Pancreas (tissue), 10 donors: Measurements from ENCODE around the gene PYDC1. TPM values are rescaled to one million over a fixed set of nuclear protein-coding genes. Genes with fewer than 3 reads are reported as not detected.

ENCODE experiments used
- ATAC-seq, 4 donors: fragments of 200-7000 bp; cut with Tn5 transposase; one replicate each; pipeline versions ENCODE4 v1.8.0 to v1.9.1; 2020; ENCODE audit warnings: mild to moderate bottlenecking in 4 of 4, moderate library complexity in 4 of 4
- DNase-seq, 6 donors: peaks; one replicate each; pipeline ENCODE4 v3.0.0-alpha.2; 2020
- FAIRE-seq: peaks from 2 replicates; lab custom pipeline; 2012; peaks lifted over from hg19 to GRCh38; lab: Jason Lieb, UNC
- H3K27ac ChIP-seq, 4 donors: fragments of 200-600 bp; sonication (generic); 1 replicate in 3 of 4; 2 replicates in 1 of 4; pipeline versions ENCODE4 v1.5.0 to v1.8.0; 2020
- H3K27me3 ChIP-seq, 4 donors: fragments of 200-600 bp; one replicate each; pipeline ENCODE4 v1.8.0; 2021
- H3K36me3 ChIP-seq, 3 donors: fragments of 200-600 bp; sonication (generic) in 1 of 3; one replicate each; pipeline versions ENCODE4 v1.5.0 to v1.8.0; 2020 to 2021
- H3K4me1 ChIP-seq, 3 donors: fragments of 200-600 bp; one replicate each; pipeline ENCODE4 v1.8.0; 2021
- H3K4me3 ChIP-seq, 4 donors: fragments of 200-600 bp; sonication (generic) in 2 of 4; one replicate each; pipeline versions ENCODE4 v1.5.0 to v1.8.0; 2020 to 2021
- H3K9me3 ChIP-seq, 4 donors: fragments of 200-600 bp; one replicate each; pipeline ENCODE4 v1.8.0; 2021
- WGBS, 2 donors: extraction: QIAGEN DNeasy Blood & Tissue Kit; methylation state at CpG; one replicate each; pipeline ENCODE4 v1.1.7; 2013; 5-methylcytosine and 5-hydroxymethylcytosine counted together
- intact Hi-C, 3 donors: fragments of 100-400 bp; cut with DNase I; formaldehyde crosslinking; loops; one replicate each; pipeline versions ENCODE4 v1.11.1 to v1.14.2; 2022
- polyA plus RNA-seq, 2 donors: library from polyadenylated mRNA; stranded (reverse); fragments of 200-250 nt; gene quantifications; one replicate each; pipeline ENCODE4 v1.2.3, GENCODE V29; 2013
- total RNA-seq, 6 donors: library from RNA; stranded (reverse); fragmentation: NEBNext Ultra II Directional in 4 of 6; extraction: Animal tissue kit (Norgen Biotek cat#: 25700) in 4 of 6; gene quantifications; one replicate each; pipeline versions ENCODE4 v1.2.1 to v1.2.4, GENCODE V29; 2021 to 2023
- TF ChIP-seq, protein P1 (sequence below), 4 donors: fragments of 200-600 bp; sonication (generic) in 3 of 4; IDR thresholded peaks; one replicate each; pipeline versions ENCODE4 v1.5.0 to v1.8.0; 2021; ENCODE audit warnings: antibody characterized with exemption in 4 of 4
- donor health status: healthy with polysubstance abuse.
- donor health status: DM: no; HTN: no; CAD: no; lungs with moderate emphysema.
- donor health status: DM: no; HTN: no; CAD: no.
- donor health status: control.
- donor health status: control.
- donor health status: Bipolar disorder and iron deficiency.
- donor health status: DM: yes; HTN: yes; CAD: no.
- donor health status: DM: no; HTN: no; CAD: no.
- donor health status: DM: no; HTN: no; CAD: no.
- donor health status: DM: yes; HTN: yes; CAD: no.

The PYDC1 gene
- total and polyA plus RNA-seq, 8 donors, result not detected

DNA sequence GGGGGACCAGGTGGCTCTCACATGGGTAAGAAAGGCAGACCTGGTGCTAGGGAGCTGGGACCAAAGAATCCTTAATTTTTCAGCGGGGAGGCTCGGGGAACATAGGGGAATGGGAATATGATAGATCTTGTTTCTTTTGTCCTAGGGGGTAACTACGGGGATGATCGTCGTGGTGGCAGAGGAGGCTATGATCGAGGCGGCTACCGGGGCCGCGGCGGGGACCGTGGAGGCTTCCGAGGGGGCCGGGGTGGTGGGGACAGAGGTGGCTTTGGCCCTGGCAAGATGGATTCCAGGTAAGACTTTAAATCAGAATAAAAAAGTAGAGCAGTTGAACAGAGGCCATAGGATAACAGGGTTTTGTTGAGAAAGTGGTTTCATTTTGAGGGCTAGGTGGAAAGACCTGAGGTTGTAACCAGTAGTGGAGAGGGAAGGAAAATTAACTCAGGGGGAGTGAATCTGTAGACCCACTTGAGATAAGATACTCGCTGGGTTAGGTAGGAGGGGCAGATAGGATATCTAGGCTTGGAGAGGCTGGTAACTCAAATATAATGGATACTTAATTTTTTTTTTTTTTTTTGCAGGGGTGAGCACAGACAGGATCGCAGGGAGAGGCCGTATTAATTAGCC lies 26.0 kb downstream of the PYDC1 start:
- no peak overlapping the region for H3K4me3 ChIP-seq
- intact Hi-C loops, result no loop called here
- H3K9me3 ChIP-seq, result no peaks in the 10 kb centered on the region
- ATAC-seq (no peak), DNase-seq (no peak), FAIRE-seq (no peak)
- TF ChIP-seq, protein P1, sequence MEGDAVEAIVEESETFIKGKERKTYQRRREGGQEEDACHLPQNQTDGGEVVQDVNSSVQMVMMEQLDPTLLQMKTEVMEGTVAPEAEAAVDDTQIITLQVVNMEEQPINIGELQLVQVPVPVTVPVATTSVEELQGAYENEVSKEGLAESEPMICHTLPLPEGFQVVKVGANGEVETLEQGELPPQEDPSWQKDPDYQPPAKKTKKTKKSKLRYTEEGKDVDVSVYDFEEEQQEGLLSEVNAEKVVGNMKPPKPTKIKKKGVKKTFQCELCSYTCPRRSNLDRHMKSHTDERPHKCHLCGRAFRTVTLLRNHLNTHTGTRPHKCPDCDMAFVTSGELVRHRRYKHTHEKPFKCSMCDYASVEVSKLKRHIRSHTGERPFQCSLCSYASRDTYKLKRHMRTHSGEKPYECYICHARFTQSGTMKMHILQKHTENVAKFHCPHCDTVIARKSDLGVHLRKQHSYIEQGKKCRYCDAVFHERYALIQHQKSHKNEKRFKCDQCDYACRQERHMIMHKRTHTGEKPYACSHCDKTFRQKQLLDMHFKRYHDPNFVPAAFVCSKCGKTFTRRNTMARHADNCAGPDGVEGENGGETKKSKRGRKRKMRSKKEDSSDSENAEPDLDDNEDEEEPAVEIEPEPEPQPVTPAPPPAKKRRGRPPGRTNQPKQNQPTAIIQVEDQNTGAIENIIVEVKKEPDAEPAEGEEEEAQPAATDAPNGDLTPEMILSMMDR (IDR thresholded peaks at IDR 0.05), result no peak
- 93 to 94% methylated on average over 17 of the region's 17 CpGs for WGBS, 2 donors
- H3K36me3 ChIP-seq, result peaks cover 22 to 85% (median 81%) of the 10 kb centered on the region in 3 donors
- H3K4me1 ChIP-seq, result no peaks in the 10 kb centered on the region
- no peaks in the 10 kb centered on the region for H3K27me3 ChIP-seq
- H3K27ac ChIP-seq, result no peak overlapping the region

DNA sequence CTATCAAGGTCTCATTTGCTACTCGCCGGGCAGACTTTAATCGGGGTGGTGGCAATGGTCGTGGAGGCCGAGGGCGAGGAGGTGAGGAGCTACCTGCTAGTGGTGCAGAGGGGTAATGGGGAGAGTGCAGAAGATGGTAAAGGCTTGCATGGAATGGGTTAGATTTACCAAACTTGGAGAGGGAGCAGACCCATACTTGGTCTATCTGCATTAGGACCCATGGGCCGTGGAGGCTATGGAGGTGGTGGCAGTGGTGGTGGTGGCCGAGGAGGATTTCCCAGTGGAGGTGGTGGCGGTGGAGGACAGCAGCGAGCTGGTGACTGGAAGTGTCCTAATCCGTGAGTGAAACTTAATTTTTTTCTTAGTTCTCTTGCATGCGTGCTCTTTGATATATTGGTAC lies 26.9 kb downstream of the PYDC1 start:
- intact Hi-C loops, result no loop called here
- no peaks in the 10 kb centered on the region for H3K9me3 ChIP-seq
- DNase-seq, result no peak
- no peak overlapping the region for H3K4me3 ChIP-seq
- no peak for FAIRE-seq
- no peaks in the 10 kb centered on the region for H3K27me3 ChIP-seq
- WGBS, 2 donors, result 92 to 98% methylated on average over 12 of the region's 12 CpGs
- H3K36me3 ChIP-seq, result peaks cover 22 to 88% (median 82%) of the 10 kb centered on the region in 3 donors
- TF ChIP-seq, protein P1 (IDR thresholded peaks at IDR 0.05), result no peak
- no peak overlapping the region for H3K27ac ChIP-seq
- no peaks in the 10 kb centered on the region for H3K4me1 ChIP-seq
- no peak for ATAC-seq

- H3K9me3 ChIP-seq, result no peaks in the 10 kb centered on the region
- no peak for FAIRE-seq
- no peaks in the 10 kb centered on the region for H3K27me3 ChIP-seq
- WGBS, 2 donors, result 78 to 79% methylated on average over 2 of the region's 2 CpGs
- H3K36me3 ChIP-seq, result peaks cover 22 to 91% (median 83%) of the 10 kb centered on the region in 3 donors
- no peak for DNase-seq
- H3K4me1 ChIP-seq, result no peaks in the 10 kb centered on the region
- H3K4me3 ChIP-seq, result no peak overlapping the region
- intact Hi-C loops, result no loop called here
- TF ChIP-seq, protein P1 (IDR thresholded peaks at IDR 0.05), result no peak
- H3K27ac ChIP-seq, result no peak overlapping the region
- no peak for ATAC-seq
These were observed 27.5 kb downstream of the PYDC1 start for GRCh38 chr16:31189412-31189778.

- 85 to 90% methylated on average over 3 of the region's 3 CpGs for WGBS, 2 donors
- FAIRE-seq (no peak), ATAC-seq (no peak), DNase-seq (no peak)
- Histone ChIP-seq H3K9me3 (no peaks in the 10 kb centered on the region), H3K27ac (no peak overlapping the region), H3K4me1 (no peaks in the 10 kb centered on the region), H3K4me3 (no peak overlapping the region), H3K36me3 (peaks cover 22 to 91% (median 83%) of the 10 kb centered on the region in 3 donors), H3K27me3 (no peaks in the 10 kb centered on the region)
- TF ChIP-seq, protein P1 (IDR thresholded peaks at IDR 0.05), result no peak
- intact Hi-C loops, result no loop called here
These were observed 28.2 kb downstream of the PYDC1 start for GRCh38 chr16:31188450-31189411.
